Stimulated activated CD8-positive, alpha-beta memory T cell treated with anti-CD3 and anti-CD28 coated beads, Interleukin-4, amount 100 ng/mL, for 4 hours (primary cell): ENCODE data around the gene ITPR2.
"Not testable (repeated sequence)": the region's sequence is repeated elsewhere in the genome, so short reads cannot be mapped to it uniquely, and the experiment has no call there.

Source experiments
- DNase-seq, 2 donors: peaks; one replicate each; pipeline ENCODE4 v3.0.0-alpha.2; 2020; ENCODE audit warnings: low read depth in 2 of 2, low spot score in 1 of 2

ITPR2 gene

DNA sequence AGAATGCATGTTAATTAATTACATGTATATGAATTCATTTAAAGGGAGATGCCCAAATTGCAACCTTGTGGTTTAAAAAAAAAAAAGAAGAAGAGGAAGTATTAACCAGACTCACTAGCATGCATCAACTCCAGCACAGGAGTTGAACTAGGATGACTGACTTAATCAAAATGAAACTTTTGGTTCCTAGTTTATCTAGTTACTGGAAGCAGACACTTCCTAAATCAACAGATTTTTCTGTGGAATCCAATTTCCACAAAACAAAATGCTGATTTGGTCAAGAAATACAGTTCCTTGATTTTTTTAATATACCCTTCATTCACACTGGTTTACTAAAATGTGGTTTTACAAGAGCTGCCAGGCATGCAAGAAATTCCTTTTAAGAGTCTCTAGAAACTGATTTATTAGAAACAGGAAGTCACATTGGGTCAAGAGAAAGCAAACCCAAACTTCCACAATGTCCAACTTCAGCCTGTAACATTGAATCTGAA, 41.6 kb downstream of the ITPR2 start:
- DNase-seq, result no peak

DNA sequence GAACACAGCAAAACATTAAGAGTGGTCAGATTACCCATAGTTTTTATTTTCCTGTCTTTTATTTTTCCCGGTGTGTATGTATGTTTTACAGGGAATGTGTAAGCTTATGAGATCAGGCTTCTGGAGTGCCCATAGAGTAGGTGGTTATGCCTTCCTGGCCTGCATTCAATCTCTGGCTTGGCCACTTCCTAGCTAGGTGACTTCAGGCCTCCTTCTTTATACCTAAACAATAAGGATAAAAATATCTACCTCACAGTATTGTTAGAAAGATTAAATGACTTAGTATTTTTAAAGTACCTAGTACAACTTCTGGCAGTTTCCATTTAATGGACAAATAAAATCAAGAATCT, 42.4 kb downstream of the ITPR2 start:
- no peak for DNase-seq

DNA sequence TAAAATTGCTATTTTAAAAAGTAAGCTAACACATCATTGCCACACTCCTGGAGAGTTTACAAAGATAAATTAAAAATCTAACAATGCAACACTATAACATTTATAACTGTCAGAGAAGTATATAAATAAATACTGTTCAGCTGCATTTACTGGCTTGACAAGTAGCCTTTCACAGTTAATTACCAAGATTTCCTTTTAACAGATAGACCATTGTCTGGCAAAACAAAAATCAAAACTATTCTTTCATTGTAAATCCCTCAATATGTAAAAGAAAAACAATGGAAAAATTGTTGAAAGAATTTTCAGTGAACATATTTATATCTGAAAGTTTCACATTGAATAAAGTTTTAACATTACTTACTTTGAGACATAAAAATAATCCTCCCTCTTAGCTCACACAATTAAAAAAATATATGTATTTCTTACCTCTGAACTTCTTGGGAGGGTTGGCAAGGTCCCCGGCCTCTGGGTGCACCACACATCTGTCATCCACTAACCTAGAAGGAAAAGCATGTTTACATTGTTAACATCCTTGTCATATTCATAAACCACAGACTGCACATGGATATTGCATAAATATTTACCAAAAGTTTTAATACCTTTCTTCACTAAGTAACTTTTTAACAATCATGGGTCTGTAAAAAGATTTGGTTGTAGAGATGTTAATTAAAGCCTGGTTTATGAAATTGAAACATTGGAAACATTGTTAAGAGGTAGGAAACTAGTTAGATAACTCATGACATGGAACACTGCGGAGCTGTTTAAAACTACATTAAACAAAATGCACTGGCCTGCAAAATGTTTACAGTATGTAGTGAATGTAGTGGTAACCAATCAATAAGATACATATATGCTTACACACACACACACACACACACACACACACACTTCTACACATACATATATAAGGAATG, 43.0 kb downstream of the ITPR2 start:
- no peak for DNase-seq

DNA sequence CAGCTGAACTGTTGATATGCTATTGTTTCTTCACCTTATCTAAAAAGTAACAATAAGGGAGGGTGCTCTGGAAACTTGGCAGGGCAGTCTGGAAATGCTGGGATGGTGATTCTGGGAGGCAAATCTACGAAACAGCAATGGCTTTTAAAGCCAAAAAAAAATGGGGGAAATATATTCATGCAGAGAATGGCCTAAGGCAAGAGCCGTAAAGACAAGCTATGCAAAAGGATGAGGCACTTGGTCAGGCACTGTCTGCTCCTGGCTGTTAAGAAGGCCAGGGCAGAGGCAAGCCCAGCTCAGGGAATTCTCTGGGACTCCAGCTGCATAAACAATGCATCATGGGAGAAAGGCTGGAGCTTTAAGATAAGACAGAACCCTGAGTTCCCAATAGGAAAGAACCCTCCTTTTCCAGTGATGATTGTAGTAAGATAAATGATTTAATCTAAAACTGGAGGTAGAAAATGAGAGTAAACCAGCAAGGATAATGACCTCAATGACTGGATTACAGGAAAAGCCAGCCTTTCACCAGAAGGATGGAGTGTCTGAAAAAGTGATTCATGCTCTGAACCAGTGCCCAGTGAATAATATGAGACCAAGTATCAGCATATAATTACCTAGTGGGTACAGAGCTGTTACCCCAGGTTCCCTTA, 46.0 kb downstream of the ITPR2 start:
- DNase-seq, result no peak

DNA sequence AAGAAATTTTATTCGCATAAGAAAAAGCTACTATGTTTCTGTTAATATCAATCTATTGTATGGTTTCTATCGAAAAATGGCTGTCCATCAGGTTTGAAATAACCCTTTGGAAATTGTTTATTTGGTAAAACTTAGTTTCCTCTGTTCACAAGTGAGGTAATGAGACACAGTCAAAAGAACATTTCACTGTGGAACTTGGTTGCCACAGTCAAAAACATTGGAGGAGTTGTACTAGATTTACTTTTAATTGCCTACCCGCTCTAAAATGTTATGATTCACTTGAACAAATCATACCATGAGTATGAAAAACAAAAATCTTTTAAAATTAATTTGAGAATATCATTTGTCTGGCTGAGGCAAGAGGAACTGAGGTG, 46.5 kb downstream of the ITPR2 start:
- no peak for DNase-seq

DNA sequence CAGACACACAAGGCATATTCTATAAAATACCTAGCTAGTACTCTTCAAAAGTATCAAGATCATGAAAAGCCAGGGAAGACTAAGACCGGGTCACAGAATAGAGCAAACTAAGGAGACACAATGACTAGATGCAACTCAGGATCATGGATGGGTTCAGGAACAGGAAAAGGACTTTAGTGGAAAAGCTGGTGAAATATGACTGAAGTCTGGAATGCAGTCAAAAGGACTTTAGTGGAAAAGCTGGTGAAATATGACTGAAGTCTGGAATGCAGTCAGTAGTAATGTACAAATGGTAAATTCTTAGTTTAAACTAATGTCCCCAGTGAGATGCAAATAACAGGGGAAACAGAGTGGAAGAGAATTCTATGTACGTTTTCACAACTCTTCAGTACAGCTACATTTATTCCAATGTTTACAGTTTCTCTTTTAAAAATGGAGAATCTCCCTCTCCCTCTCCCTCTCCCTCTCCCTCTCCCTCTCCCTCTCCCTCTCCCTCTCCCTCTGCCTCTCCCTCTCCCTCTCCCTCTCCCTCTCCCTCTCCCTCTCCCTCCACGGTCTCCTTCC, 49.1 kb downstream of the ITPR2 start:
- DNase-seq, result not testable (repeated sequence)

DNA sequence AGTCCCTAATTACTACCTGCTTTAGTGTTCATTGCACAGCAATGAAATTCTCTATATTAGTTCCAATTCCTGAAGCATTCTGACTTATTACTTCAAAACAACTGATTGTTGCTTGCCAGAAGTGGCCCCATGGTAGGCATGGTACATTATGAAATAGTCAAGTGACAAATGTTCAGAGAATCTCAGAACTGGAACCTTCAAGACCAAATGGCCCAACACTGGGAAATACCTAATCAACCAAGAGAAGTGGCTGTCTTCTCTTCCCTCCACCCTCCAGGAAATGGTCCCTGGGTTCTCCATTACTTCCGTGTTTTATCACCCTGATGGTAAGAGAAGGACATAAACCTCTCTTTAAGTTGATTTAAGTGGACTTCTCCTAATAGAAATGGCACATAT, 49.9 kb downstream of the ITPR2 start:
- DNase-seq, result no peak

DNA sequence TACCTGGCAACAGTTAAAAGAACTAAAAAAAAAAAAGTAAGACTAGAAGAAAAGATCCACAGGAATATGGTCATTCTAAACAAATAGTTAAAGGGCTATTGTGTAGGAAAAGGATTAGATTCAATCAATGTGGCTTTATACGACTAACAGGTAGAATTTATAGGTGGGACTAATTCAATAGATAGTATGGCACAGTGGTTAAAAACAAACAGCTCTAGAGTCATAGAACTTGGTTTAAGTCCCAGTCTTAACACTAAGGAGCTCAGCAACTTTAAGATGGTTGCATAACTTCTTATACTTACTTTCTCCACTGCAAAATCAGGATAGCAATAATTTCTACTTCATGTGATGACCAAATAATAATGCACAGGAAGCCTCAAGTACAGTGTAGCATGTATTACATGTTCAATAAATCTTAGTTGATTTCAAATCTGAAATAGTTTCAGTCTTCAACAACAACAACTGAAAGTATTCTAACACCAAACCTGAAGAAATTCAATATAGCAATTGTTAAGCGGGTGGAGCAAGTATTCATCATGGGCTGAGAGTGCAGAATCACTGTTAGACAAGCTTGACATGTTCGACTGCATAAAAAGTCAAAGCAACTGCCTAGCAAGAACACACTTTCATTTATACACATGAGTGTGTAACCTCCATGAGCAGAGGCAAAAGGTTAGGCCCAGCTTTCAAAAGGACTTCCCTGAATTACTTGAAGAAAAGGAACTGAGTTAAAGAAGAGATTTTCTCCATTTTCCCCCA, 50.4 kb downstream of the ITPR2 start:
- DNase-seq, result no peak

DNA sequence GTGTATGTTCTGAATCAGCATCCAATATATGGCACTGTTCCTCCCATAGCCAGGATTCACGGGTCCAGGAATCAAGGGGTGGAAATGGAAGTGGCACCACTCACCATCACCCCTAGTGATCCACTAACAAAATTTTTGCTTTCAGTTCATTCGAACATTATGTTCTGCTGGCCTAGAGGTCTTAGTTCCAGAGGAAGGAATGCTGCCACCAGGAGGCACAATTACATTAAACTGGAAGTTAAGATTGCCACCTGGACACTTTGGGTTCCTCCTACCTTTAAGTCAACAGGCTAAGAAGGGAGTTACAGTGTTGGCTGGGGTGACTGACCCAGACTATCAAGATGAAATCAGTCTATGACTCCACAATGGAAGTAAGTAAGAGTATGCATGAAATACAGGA, 52.3 kb downstream of the ITPR2 start:
- not testable (repeated sequence) for DNase-seq

DNA sequence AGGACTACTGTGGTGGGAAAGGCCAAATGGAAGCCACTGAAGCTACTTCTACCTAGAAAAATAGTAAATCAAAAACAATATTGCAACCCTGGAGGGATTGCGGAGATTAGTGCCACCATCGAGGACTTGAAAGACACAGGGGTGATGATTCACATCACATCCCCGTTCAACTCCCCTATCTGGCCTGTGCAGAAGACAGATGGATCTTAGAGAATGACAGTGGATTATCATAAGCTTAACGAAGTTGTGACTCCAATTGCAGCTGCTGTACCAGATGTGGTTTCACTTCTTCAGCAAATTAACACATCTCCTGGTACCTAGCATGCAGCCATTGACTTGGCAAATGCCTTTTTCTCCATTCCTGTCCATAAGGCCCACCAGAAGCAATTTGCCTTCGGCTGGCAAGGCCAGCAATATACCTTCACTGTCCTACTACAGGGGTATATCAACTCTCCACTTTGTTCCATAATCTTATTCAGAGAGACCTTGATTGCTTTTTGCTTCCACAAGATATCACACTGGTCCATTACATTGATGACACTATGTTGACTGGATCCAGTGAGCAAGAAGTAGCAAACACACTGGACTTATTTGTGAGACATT, 54.7 kb downstream of the ITPR2 start:
- not testable (repeated sequence) for DNase-seq

DNA sequence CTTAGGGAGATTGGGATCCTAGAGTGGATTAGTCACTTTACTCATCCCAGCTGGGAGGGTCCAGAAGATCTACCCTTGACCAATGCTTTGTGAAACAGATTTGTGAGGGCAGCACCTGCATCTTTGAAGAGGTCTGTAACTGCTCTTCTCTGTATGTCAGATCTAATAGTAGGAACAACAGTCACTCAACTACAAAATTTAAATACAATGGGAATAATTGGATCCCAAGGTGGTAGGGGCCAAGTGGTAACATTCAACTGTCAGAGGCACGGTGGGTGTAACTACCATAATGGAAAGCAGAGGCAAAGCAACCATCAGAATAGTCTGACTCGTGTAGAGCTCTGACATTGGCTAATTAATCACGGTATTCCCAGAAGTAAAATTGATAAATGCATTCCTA, 55.8 kb downstream of the ITPR2 start:
- DNase-seq, result no peak

DNA sequence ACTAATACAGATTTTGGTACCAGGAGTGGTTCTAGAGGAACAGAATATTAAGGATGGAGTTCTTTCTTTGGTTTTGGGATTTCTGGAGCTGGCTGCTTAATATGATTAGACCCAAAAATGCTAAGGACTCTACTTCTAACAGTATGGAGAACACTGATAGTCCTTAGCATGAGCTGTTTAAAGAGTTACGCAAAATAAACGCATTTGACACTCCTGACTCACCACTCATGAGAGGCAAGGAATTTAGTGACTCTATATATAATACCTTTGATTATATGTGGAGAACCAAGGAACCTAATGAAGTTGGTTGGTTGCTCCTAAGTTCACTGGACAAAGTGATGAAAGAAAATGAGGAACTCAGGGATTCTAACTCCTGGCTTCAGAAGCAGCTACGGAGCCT, 57.0 kb downstream of the ITPR2 start:
- DNase-seq, result not testable (repeated sequence)

DNA sequence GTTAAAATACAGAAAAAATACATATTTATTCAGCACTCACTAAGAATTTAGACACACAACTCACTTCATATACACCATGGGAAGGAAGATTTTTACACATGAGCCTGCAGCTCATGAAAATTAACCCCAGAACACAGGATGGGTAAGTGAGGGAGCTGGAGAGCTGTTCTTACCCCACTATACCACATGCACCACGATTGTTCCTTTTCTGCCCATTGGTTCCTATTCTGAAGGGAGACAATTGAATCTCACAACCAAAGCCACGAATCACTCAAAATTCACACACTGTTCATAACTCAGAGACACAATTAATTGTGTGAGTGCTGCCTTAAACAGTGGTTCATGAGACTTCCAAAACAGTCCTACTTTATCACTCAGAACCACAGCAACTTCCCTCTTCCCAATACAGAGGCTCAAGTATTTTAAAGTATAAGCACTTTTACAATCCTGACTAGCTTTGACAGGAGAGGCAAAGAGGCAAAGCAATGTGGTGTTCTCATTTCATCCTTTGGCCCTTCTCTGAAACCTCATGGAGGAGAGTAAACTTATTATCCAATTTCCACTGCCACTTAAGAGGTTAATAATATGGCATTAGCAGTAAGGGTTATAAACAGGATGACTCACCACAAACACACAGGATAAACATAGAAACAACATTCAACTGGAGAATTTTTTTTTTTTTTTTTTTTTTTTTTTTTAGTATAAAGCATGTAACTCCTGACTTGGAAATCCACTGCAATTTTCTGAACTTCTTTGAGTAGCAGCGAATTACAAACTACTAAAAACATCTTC, 59.5 kb downstream of the ITPR2 start:
- DNase-seq, result no peak

DNA sequence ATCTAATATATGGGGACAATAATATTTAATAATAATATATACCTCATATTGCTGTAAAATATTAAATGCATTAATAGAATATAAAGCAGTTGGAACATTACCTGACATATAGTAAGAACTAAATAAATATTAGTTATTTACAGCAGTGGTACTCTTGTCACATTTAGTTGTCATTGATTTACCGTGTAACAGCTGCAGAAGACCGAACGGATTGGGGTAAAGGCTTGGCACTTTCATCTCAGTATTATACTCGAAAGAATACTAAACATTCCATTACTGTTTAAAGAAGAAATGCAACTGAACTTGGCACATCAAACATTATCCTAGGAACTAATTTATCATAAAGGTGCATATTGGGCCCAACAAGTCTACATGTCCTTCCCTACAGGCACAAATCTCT, 61.1 kb downstream of the ITPR2 start:
- DNase-seq, result no peak

DNA sequence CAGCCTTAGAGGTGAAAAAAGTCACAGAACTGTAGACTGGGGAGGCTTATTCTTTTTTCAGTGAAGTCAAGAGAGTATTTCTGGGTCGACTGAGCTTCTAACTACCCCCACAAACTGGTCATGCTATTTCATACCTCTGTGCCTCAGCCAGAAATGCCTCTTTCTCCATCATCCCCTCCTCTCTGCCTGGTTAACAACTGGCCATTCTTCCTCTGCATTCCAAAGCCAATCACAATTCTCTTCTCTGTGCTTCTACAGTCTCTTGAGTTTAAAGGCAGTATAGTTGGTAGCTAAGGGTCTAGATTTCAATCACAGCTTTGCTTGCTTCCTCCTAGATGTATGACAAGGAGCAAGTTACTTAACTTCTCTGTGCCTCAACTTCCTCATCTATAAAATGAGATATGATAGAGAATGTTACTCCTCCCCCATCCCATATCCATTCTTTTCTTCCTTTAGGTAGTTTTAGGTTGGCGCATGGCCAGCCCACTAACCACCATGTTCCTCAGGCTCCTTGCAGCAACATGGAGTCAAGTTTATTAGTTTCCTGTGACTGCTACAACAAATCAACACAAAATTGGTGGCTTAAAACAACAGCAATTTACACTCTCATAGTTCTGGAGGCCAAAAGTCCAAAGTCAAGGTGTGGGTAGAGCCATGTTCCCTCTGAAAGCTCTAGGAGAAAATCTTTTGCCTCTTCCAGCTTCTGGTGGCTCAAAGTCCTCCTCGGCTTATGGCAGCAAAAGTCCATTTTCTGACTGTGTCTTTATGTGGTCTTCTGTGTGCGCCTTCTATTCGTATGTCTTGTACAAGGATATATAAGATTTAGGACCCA, 62.5 kb downstream of the ITPR2 start:
- no peak for DNase-seq

DNA sequence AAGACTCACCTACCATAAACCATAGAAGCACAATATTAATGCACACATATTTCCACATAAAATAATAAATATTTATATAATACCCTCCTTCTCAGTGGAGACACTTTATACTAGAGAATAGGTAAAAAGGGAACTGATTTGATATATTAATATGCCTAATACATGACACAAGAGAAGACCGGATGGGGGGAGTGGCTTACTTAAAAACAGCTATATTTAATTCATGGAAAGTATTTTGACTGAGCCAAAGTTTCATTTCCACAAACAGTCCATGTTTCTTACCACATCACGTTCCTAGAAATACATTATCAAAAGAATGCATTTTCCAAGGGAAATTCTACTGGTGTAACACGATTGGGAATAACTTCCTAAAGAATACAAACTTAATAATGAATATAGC, 63.4 kb downstream of the ITPR2 start:
- no peak for DNase-seq

DNA sequence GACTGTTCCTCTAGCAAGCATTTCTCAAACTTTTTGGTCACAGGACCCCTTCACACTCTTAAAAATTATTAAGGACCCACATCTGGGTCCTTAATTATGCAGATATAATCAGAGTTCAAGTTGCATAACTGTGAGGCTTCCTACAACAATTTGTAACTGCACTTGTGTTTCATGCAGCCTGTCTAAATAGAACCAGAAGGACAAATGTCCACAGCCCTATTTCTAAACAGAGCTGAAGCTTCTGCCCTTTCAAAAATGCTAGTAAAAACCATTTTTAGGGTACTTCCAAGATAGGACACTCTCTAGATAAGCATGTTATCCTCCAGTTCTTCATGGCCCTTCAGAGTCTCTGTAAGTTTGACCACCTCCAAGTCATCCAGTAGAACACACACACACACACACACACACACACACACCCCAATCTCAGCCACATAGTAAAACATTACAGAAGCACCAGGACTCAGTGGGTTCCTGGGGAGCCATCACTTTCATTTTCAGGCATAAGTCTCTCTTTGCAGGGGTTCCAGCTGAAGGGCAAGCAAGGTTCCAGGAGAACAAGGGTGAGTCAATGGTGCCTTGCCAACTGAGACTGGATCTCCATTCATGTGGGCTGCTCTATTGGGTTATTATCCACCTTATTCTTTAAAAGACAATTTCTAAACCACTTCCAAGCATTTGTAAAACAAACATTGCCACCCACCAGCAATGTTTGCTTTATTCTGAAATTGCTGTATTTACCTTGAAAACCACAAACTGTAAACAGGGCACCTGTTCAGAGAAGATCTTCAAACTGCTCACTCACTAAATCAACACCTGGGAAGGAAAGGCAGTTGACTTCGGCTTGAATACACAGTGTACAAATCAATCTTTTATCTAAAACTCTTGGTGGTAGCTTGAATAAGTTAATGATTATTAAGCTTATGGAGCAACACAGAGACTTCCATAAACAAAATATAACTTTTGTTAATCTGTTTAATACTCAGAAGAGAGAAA, 64.1 kb downstream of the ITPR2 start:
- no peak for DNase-seq

DNA sequence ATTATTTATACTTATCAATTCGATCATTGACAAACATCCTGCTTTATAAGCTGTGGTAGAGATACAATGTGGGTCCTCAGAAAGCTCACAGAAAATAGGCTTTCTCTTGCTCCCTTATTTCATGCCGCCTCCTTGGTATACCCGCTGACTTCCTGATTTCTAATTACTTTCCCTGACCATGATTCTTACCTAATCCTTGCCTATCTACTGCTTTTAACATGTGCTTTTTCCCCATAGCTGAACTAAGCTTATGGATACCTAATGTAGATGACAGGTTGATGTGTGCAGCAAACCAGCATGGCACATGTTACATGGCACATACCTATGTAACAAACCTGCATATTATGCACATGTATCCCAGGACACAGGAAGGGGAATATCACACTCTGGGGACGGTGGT, 65.1 kb downstream of the ITPR2 start:
- DNase-seq, result no peak
